Stimulated activated CD8-positive, alpha-beta memory T cell treated with anti-CD3 and anti-CD28 coated beads, Interleukin-4, amount 100 ng/mL, for 24 hours (primary cell): ENCODE results near the gene PLSCR3.

Experiments used
- DNase-seq: peaks from one replicate; pipeline ENCODE4 v3.0.0-alpha.2; 2020; ENCODE audit warnings: low read depth

PLSCR3 gene

GRCh38 chr17:7426203-7426863 is 32.0 kb upstream of the PLSCR3 start:
- DNase-seq, result no peak

GRCh38 chr17:7425756-7426155 is 31.4 kb upstream of the PLSCR3 start:
- no peak for DNase-seq

GRCh38 chr17:7425316-7425715 is 31.0 kb upstream of the PLSCR3 start, which contains the start of gene SPEM2:
SPEM2 (plus strand) TSS chr17:7425616; CDS start chr17:7425689, 73 bp downstream.
- no peak for DNase-seq

- no peak for DNase-seq
Observed at GRCh38 chr17:7423679-7424078, 29.4 kb upstream of the PLSCR3 start.

- no peak for DNase-seq
Observed at GRCh38 chr17:7421186-7421585, 26.9 kb upstream of the PLSCR3 start.

- no peak for DNase-seq
Observed at GRCh38 chr17:7419819-7420610, 25.7 kb upstream of the PLSCR3 start, which contains the start of gene SPEM1. SPEM1 (plus strand) TSS chr17:7420324; CDS start chr17:7420385, 61 bp downstream.

GRCh38 chr17:7418472-7419152 is 24.3 kb upstream of the PLSCR3 start:
- DNase-seq, result no peak

GRCh38 chr17:7417056-7417655 is 22.8 kb upstream of the PLSCR3 start:
- no peak for DNase-seq

- DNase-seq, result no peak
Observed at GRCh38 chr17:7416323-7416722, 22.0 kb upstream of the PLSCR3 start.

GRCh38 chr17:7415784-7416183 is 21.5 kb upstream of the PLSCR3 start:
- DNase-seq, result no peak

GRCh38 chr17:7414837-7415236 is 20.5 kb upstream of the PLSCR3 start:
- DNase-seq, result no peak

- no peak for DNase-seq
Observed at GRCh38 chr17:7413346-7413985, 19.1 kb upstream of the PLSCR3 start.

GRCh38 chr17:7411427-7411750 is 17.1 kb upstream of the PLSCR3 start:
- no peak for DNase-seq

- DNase-seq, result no peak
Observed at GRCh38 chr17:7410634-7411426, 16.5 kb upstream of the PLSCR3 start.

- no peak for DNase-seq
Observed at GRCh38 chr17:7409716-7410115, 15.4 kb upstream of the PLSCR3 start.

GRCh38 chr17:7408863-7409262 is 14.5 kb upstream of the PLSCR3 start:
- no peak for DNase-seq

- no peak for DNase-seq
Observed at GRCh38 chr17:7408252-7408727, 14.0 kb upstream of the PLSCR3 start.

- DNase-seq, result no peak
Observed at GRCh38 chr17:7407485-7408251, 13.3 kb upstream of the PLSCR3 start, which contains the start of gene NLGN2. NLGN2 (plus strand) TSS chr17:7407845; CDS start chr17:7408256, 411 bp downstream.

- DNase-seq, result no peak
Observed at GRCh38 chr17:7407082-7407481, 12.8 kb upstream of the PLSCR3 start.

GRCh38 chr17:7406235-7406825 is 12.0 kb upstream of the PLSCR3 start:
- no peak for DNase-seq
